H7 (cell line): ENCODE data around the gene ATAD3A. TPM values are rescaled to one million over a fixed set of nuclear protein-coding genes. Genes with fewer than 3 reads are reported as not detected.
A peak's percentile ranks its signal among the peaks of the same experiment; 100 is the strongest.
"Not testable (repeated sequence)": the region's sequence is repeated elsewhere in the genome, so short reads cannot be mapped to it uniquely, and the experiment has no call there.

Source experiments
- DNase-seq: peaks from one replicate; pipeline ENCODE4 v3.0.0; 2012
- H3K27me3 ChIP-seq: 2 replicates; pipeline ENCODE4 v1.6.0; 2011; ENCODE audit warnings: mild to moderate bottlenecking, low read length; ENCODE audit not compliant: control insufficient read depth, insufficient read depth
- H3K36me3 ChIP-seq: replicated peaks from 2 replicates; pipeline ENCODE4 v1.5.1; 2011; ENCODE audit warnings: low read length; ENCODE audit not compliant: control insufficient read depth, insufficient read depth
- H3K4me3 ChIP-seq: 2 replicates; pipeline ENCODE4 v1.5.1; 2011; ENCODE audit warnings: low read depth, mild to moderate bottlenecking, control low read depth, low read length, moderate library complexity; ENCODE audit not compliant: insufficient read depth
- total RNA-seq: library from RNA; depleted of rRNA; stranded (reverse); fragments of >200 nt; shearing (Covaris generic); gene quantifications from 2 replicates; pipeline ENCODE4 v1.2.3, GENCODE V29; 2014

The ATAD3A gene
- total RNA-seq, 1 experiment from 2014 or later, result 113 TPM

DNA sequence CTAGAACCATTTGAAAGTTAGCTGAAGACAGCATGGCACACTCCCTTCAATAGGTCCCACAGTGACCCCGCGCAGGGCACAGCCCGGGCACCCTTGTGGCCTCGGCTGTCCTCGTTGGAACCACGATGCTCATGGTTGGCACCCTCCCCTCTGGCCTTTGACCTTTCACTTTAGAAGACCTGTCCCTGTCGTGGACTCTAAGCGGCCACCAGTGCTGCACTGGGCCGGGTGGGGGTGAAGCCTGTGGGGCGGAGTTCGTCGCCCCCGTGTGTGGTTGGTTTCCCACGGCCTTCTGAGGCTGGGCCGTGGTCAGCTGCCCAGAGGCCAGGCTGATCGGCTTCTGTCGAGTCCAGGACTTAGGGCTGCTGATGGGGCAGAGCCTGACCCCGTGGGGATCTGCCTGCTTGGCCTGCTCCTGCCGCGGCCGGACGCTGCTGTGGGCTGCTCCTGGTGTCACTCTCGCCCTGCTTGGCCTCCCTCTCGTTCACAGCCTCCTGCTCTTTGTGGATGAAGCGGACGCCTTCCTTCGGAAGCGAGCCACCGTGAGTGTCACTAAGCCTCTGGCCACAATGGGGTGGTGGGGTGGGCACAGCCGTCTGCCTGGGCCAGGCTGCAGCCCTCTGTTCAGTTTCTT, 12.9 kb downstream of the ATAD3A start:
- DNase-seq, result peak; percentile 30
- H3K36me3 ChIP-seq, H3K4me3 ChIP-seq, H3K27me3 ChIP-seq: not testable (repeated sequence)

DNA sequence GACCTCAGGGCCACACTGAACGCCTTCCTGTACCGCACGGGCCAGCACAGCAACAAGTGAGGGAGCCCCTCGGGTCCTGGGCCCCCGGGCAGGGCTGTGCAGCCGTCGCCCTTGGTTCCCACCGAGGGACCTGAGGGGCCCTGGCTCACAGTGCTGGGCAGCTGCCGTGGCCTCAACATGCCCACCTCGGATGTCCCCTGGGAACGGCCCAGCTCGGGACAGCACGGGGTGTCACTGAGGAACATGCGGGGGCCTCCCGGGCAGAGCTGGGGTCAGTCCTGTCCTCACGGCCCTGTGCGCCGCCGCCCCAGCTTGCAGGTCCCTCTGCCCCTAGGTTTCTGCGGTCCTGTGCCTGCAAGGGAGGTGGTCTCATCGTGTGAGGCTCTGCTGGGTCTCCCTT, 14.5 kb downstream of the ATAD3A start:
- H3K4me3 ChIP-seq, H3K27me3 ChIP-seq, H3K36me3 ChIP-seq, DNase-seq: not testable (repeated sequence)

DNA sequence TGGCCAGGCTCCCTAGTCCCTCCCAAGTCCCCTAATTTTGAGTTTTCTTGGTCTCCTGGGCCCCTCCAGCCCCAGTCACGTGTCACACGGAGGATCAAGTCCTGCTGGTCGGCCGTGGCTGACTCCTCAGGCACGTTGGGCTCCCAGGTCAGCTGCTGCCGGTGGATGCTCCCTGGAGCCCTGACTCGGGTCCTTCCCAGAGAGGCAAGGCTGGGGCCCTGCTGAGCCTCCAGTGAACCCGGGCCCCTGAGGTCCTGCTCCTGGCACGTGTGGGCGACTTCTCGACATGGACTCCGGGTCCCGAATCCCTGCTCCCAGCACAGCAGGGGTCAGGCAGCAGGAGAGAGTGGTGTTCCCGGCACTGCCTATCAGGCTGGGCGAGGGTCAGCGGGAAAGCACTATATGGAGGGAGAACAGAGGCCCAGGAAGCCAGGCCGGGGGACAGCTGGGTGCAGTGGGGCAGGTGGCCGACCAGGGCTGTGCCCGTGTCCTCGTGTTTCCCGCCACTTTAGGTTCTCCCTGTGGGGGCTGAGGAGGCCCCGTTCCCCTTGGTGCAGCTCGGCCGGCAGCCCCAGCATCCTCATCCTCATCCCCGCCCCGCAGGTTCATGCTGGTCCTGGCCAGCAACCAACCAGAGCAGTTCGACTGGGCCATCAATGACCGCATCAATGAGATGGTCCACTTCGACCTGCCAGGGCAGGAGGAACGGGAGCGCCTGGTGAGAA, 15.3 kb downstream of the ATAD3A start:
- DNase-seq, result peak; percentile 56
- Histone ChIP-seq H3K36me3 (peaks cover 3% of the 10 kb centered on the region), H3K27me3 (no peaks in the 10 kb centered on the region), H3K4me3 (no peak overlapping the region)

DNA sequence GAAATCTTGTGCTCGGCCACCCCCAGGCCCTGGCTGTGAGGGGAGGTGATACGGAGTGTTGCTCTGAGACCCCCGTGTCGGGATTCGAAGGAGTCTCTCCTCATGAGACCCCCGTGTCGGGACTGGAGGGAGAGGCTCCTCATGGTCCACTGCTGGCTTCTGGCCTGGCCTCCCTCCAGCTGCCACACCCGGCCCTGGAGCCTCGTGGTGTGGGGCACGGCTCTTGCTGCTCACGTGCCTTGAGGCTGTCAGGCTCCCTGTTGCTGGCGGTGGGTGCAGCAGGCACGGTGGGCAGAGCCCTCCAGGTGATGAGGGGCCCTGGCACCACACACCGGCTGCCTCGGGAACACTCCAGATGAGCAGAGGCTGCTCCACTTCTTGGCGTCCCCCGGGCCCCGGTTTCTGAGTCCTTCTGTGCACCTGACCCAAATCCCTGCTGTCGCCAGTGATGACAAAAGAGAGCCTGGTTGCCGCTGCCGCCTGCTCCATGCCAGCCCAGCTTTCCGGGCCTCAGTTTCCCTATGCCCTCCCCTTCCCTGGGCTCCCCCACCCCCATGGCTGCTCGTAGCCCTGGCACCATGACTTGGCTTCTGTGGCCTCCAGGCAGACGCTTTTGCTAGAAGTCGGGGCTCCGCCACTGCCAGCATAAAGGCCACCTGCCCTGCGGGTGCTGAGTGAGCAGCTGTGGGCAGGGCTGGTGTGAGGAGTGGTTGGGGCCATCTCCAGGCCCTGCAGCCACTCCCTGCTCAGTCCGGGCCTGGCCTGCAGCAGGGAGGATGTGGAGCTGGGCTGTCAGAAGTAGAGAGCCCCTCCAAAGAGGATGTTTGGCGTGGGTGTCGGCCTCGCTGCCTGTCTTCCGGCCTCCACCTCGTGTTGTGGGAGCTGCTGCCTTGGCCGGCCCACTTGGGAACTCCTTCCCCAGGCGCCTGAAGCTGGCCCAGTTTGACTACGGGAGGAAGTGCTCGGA, 16.6 kb downstream of the ATAD3A start:
- H3K27me3 ChIP-seq, result no peaks in the 10 kb centered on the region
- DNase-seq, result no peak
- H3K36me3 ChIP-seq, result peaks cover 3% of the 10 kb centered on the region
- no peak overlapping the region for H3K4me3 ChIP-seq

DNA sequence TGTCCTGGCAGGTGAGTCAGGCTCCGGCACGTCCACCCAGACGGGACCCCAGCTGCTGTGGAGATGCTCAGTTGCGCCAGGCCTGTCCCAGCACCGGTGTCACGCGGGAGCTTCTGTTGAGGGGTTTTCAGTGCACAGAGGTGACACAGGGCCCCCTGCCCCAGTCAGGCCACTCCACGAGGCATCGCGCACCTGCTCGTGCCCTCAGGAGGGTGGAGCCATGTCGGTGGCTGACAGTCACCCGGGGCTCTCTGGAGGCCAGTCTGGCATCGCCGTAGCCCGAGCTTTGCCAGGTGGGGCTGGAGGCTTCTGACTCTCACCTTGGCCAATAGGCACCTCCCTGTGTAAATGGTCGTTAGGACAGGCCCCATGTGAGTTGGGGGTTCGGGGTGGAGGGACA, 17.4 kb downstream of the ATAD3A start:
- no peak for DNase-seq
- Histone ChIP-seq H3K36me3 (peaks cover 3% of the 10 kb centered on the region), H3K27me3 (no peaks in the 10 kb centered on the region), H3K4me3 (no peak overlapping the region)

DNA sequence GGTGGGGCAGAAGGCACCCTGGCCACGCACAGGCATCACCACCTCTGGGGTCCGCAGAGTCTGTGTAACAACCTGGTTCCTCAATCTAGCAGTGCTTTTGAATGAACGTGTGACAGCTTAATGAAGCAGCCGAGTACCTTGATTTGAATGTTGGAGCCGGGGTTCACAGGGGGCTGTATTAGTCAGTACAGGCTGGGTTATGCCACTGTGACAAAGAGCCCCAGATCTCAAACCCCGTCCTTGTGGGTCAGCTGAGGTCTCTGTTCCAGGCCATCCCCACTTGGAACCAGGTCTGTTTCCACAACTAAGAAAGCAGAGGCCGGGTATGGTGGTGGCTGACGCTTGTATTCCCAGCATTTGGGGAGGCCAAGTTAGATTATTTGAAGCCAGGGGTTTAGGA, 18.0 kb downstream of the ATAD3A start:
- no peak for DNase-seq
- peaks cover 3% of the 10 kb centered on the region for H3K36me3 ChIP-seq
- no peak overlapping the region for H3K4me3 ChIP-seq
- H3K27me3 ChIP-seq, result no peaks in the 10 kb centered on the region

DNA sequence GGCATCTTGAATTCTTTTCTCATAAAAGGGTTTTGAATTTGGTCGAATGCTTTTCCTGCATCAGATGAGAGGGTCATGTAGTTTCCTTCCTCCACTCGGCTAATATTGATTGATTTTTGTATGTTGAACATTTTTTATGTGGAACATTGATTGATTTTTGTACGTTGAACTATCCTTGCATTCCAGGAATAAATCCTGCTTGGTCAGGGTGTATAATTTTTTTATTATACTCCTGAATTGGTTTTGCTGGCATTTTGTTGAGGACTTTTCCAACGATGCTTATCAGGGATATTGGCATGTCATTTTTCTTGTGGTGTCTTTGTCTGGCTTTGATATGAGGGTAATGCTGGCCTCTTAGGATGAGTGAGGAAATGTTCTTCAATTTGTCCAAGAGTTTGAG, 20.0 kb downstream of the ATAD3A start:
- no peaks in the 10 kb centered on the region for H3K27me3 ChIP-seq
- no peak for DNase-seq
- H3K4me3 ChIP-seq, result no peak overlapping the region
- H3K36me3 ChIP-seq, result peaks cover 3% of the 10 kb centered on the region

DNA sequence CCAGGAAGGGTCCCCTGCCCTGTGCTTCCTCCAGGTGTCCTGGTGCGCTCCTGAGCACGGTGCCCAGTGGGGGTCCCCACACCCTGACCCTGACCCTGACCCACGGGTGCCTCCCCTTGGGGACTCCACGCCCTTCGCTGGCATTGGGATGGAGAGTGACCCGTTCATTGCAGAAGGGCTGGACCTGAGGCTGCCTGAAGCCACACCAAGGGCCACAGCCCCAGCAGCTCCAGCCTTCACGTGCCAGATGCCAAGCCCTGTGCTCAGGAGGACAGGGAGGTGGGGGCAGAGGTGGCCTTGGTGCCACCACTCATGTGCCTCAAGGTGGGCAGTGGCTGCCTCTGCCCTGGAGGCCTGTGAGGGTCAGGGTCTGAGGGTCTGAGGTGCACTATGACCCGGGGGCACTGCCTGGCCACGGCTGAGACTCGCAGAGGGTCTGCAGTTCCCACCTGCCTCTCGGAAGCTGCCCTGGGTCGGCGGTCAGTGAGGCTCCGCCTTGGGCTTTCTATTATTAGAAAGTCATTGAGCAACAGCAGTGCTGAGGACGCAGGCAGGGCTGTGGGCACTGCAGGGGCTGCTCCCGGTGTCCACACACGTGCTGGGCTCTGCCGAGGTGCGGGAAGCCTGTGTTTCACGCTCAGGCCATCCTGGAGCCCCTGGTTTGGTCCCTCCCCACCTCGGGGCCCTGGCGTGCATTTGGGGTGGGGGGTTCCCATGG, 21.4 kb downstream of the ATAD3A start:
- not testable (repeated sequence) for H3K27me3 ChIP-seq, DNase-seq, H3K4me3 ChIP-seq, H3K36me3 ChIP-seq

DNA sequence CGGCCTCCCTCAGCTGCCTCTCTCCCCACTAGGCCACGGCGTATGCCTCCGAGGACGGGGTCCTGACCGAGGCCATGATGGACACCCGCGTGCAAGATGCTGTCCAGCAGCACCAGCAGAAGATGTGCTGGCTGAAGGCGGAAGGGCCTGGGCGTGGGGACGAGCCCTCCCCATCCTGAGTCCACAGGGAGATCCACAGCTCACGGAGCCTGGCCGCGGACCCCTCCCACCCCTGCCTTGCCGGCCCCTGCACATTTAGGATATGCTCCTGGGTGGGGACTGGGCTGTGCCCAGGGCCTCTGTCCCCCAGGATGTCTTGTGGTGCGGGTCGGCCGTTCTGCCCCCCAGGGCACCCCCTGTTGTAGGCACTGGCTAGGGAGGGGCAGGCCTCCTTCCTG, 21.9 kb downstream of the ATAD3A start:
- not testable (repeated sequence) for H3K4me3 ChIP-seq, H3K27me3 ChIP-seq, H3K36me3 ChIP-seq, DNase-seq

DNA sequence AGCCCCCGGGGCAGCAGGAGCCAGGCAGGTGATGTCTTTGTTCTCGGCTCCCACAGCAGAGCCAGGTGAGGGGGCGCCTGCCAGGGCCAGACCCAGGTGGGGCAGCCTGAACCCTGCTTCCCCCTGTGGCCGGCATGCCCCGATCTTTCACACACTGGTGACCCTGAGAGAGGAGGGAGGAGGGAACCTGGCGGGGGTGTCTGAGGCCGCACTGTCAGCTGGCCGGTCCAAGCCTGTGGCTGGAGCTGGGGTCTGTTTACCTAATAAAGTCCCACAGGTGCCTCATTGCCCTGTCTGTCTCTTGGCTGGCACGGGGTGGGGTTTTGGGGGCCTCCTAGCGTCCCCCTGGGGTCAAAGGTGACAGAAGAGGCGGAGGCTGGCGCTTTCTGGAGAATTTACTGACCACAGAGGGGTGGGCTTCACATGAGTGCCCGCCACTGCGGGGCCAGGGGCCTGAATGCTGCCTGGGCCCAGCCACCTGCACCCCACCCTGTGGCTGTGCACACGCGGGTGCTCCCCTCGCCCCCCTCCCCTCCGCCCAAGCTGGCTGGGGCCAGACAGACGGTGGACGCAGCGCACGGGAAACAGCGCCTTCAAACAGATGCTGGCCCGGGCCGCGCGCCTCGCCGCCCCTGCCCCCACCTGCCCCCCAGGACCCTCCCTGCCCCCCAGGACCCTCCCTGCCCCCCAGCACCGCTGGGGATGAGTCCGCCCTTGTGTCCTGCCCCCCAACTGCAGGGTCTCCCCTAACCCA, 22.6 kb downstream of the ATAD3A start:
- Histone ChIP-seq H3K27me3 (no peaks in the 10 kb centered on the region), H3K36me3 (peaks cover 2% of the 10 kb centered on the region), H3K4me3 (no peak overlapping the region)
- peak; percentile 72 for DNase-seq

DNA sequence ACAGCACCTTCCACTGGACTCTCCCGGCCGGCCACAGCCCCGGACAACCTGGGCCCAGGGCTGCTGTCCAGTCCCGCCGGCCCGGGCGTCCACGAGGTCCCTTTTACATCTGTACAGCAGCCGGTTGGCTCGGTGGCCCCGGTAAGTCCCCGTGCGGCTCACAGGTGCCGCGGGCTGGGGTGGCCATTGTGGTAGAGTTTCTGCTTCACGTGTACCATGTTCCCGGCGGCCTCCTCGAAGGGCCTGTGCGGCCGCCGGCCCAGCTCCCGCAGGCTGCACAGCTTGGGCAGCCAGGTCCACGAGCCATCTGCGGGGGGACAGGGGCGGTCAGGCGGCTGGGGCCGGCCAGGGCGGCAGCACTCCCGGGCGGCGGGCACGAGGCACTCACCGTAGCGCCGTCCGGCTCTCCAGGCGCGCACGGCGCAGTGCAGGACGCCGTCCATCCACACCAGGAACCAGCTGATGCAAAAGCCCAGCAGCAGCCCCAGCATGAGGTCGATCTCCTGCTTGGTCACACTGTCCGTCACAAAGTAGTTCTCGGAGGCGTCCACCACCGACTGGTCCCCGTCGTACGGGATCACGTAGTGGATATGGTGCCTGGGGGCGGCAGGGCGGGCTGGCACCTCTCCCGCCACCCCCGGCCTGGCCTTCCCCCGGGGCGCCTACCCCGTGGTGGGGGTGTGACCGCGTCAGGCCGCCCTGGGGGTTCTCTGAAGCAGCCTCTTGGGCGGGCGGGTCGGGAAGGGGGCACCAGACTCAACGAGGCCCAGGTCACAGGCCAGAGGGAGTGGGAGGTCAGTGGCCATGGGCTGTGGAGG, 23.4 kb downstream of the ATAD3A start:
- no peaks in the 10 kb centered on the region for H3K36me3 ChIP-seq
- no peak overlapping the region for H3K4me3 ChIP-seq
- peak; percentile 80 for DNase-seq
- no peaks in the 10 kb centered on the region for H3K27me3 ChIP-seq

DNA sequence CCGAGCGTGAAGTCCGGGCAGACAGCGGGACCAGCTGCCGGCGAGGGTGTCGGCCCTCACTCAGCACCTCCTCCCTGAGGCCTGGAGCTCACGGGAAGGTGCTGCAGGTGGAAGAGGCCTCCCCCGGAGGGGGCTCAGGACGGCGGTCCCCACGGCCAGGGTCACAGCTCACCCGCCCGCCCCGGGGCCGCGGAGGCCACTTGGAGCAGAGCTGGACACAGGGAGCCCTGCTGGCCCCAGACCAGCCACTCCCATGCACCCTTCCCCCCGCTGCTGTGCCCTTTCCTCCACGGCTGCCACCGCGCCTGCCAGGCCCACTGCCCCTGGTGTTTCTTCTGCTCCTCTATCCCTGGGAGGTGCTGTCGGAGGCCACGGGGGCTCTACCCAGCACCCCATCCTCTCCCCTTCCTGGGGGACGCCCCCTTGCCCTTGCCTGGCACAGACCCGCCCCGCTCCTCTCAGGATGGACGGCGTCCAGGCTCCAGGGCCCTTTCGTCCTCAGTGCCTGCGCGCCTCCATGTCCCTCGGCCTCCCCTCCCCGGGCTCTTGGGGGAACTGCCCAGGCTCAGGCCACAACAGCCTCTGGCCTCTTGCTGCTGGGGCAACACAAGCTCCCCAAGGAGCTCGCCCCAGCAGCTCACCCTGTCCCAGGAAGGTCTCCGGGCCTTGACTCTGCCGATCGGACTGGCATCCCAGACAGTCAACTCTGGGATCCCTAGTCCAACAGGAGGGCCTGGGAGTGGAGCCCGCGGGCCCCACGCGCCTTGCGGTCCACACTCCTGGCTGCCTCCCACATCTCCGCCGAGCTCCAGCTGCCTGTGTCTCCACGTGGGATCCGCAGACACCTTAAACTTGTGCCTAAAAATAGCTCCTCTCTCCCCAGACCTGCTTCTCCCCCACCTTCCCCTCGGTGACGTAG, 24.3 kb downstream of the ATAD3A start:
- Histone ChIP-seq H3K4me3 (no peak overlapping the region), H3K36me3 (no peaks in the 10 kb centered on the region), H3K27me3 (no peaks in the 10 kb centered on the region)
- DNase-seq, result peak; percentile 79
